ENCODE measurements around the gene CDH23. TPM values are rescaled to one million over a fixed set of nuclear protein-coding genes. Genes with fewer than 3 reads are reported as not detected.

CDH23 gene
- total and polyA plus RNA-seq, 2 of the 8 experiments (the other 6 are each of a cell fraction or from before 2014, with no cell fraction given), result 1.9 to 4.9 TPM

DNA sequence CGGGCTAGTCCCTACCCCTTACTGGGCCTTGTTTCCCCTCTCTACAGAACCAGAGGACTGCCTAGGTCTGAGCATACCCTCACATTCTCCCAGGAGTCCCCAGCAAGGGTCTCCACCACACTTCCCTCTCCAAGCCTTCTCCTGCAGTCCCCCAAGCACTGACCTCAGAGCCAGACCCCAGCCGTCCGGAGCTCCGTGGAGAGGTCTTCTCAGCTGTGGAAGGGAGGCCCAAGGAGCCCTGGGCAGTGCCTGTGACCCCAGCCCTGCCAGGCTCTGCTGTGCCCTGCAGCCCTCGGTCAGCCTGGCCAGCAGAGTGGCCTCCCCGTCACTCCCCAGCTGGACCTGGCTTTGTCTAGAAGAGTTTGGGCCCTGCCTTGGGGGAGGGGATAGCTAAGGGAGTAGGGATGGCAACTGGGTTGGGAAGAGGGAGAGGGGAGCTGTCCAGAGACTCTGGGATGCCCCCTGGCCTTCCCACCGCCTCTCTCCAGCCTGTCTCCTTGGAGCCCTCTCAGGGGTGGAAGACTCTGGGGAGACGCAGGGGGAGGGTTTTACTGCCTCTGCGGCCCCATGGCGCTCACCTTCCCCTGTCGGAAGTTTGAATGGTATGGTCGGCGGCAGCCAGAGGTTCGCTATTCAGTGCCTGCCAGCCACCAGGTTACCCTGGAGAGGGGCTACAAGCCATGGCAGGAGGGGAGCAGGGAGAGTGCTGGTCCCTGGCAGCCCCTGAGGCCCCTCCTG lies 322.9 kb downstream of the CDH23 start, which contains the start of gene C10orf105 (continued):
- TF ChIP-seq RAD21 (IDR thresholded peaks at IDR 0.05 in 1 of 2, conservative IDR thresholded peaks at IDR 0.05 in 1 of 2; ENCODE audit: low read depth in 2 of 2, low read length in 2 of 2) (no peak; a peak in 1 of 4 replicates), CEBPB (IDR thresholded peaks at IDR 0.05; ENCODE audit: low read depth, low read length) (no peak), TEAD4 (IDR thresholded peaks at IDR 0.05; ENCODE audit: low read depth, low read length) (no peak), EGR1 (IDR thresholded peaks at IDR 0.05; ENCODE audit: borderline replicate concordance, low read depth, low read length) (0 out of 2 replicates have a peak, but pooled peaks have one; percentile 27), SIN3A (conservative IDR thresholded peaks at IDR 0.05 in 1 of 2, IDR thresholded peaks at IDR 0.05 in 1 of 2; ENCODE audit: low read depth in 1 of 2, low read length in 2 of 2) (0 out of 4 replicates have a peak, but pooled peaks of 1 of the 2 experiments have one; percentile 20), KDM1A (IDR thresholded peaks at IDR 0.05; ENCODE audit: borderline replicate concordance, low read length) (no peak), JUND (IDR thresholded peaks at IDR 0.05; ENCODE audit: low read length) (peak; percentile 52; the same call in 1 of the 2 replicates), CBX5 (IDR thresholded peaks at IDR 0.05; ENCODE audit: low read depth, low read length) (no peak), HDAC6 (IDR thresholded peaks at IDR 0.05; ENCODE audit: low read depth, low read length) (no peak), CHD1 (IDR thresholded peaks at IDR 0.05; ENCODE audit: low read depth, low read length) (peak; percentile 72), SP4 (IDR thresholded peaks at IDR 0.05; ENCODE audit: low read length) (no peak), BACH1 (IDR thresholded peaks at IDR 0.05; ENCODE audit: low read length) (no peak)
- TF ChIP-seq, protein P1, sequence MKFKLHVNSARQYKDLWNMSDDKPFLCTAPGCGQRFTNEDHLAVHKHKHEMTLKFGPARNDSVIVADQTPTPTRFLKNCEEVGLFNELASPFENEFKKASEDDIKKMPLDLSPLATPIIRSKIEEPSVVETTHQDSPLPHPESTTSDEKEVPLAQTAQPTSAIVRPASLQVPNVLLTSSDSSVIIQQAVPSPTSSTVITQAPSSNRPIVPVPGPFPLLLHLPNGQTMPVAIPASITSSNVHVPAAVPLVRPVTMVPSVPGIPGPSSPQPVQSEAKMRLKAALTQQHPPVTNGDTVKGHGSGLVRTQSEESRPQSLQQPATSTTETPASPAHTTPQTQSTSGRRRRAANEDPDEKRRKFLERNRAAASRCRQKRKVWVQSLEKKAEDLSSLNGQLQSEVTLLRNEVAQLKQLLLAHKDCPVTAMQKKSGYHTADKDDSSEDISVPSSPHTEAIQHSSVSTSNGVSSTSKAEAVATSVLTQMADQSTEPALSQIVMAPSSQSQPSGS (IDR thresholded peaks at IDR 0.05; ENCODE audit: low read length), result no peak
